Caco-2 (cell line): ENCODE data around the gene IRF4. TPM values are rescaled to one million over a fixed set of nuclear protein-coding genes. Genes with fewer than 3 reads are reported as not detected.
"Not testable (repeated sequence)": the region's sequence is repeated elsewhere in the genome, so short reads cannot be mapped to it uniquely, and the experiment has no call there.

Source experiments
- BruUV-seq: library from RNA; stranded (reverse); fragments of 400-500 nt; replicated peaks from 2 replicates; lab custom pipeline; 2021; lab: Mats Ljungman, UMichigan
- CTCF ChIA-PET: fragments of 300-600 bp; sonication (Branson Sonifier 250); formaldehyde crosslinking; loops from one replicate; lab custom pipeline; 2022; ENCODE audit warnings: antibody characterized with exemption; lab: Charles Lee
- POLR2A ChIA-PET: fragments of 300-600 bp; sonication (Branson Sonifier 250); formaldehyde crosslinking; loops from one replicate; lab custom pipeline; 2022; ENCODE audit warnings: antibody characterized with exemption; lab: Charles Lee
- DNase-seq, 2 experiments: peaks; one replicate each; pipeline versions ENCODE4 v3.0.0 to v3.0.0-alpha.2; 2020 to 2022
- H3K27me3 ChIP-seq: replicated peaks from 2 replicates; pipeline ENCODE4 v1.6.0; 2011; ENCODE audit warnings: low read length; ENCODE audit not compliant: control insufficient read depth, insufficient read depth
- H3K36me3 ChIP-seq: 2 replicates; pipeline ENCODE4 v1.5.1; 2011; ENCODE audit warnings: low read length; ENCODE audit not compliant: control insufficient read depth, insufficient read depth
- H3K4me1 ChIP-seq: fragments of 250-450 bp; sonication (Bioruptor Pico); 2 replicates; pipeline ENCODE4 v1.5.1; 2020; ENCODE audit warnings: mild to moderate bottlenecking
- H3K4me3 ChIP-seq: 2 replicates; pipeline ENCODE4 v1.5.1; 2011; ENCODE audit warnings: low read depth, mild to moderate bottlenecking, control low read depth, low read length
- H3K9me3 ChIP-seq: fragments of 250-450 bp; sonication (Bioruptor Pico); 2 replicates; pipeline ENCODE4 v1.5.1; 2020; ENCODE audit warnings: mild to moderate bottlenecking, moderate library complexity
- H3K27ac Mint-ChIP-seq: one replicate; pipeline ENCODE4 v1.8.0; 2022; ENCODE audit warnings: mixed read lengths; ENCODE audit not compliant: unreplicated experiment
- H3K27me3 Mint-ChIP-seq: one replicate; pipeline ENCODE4 v1.8.0; 2022; ENCODE audit warnings: mixed read lengths; ENCODE audit not compliant: insufficient read depth, unreplicated experiment
- H3K36me3 Mint-ChIP-seq: one replicate; pipeline ENCODE4 v1.8.0; 2022; ENCODE audit warnings: mild to moderate bottlenecking, mixed read lengths; ENCODE audit not compliant: insufficient read depth, unreplicated experiment
- H3K4me1 Mint-ChIP-seq: one replicate; pipeline ENCODE4 v1.8.0; 2022; ENCODE audit warnings: low read depth, mixed read lengths; ENCODE audit not compliant: unreplicated experiment
- H3K4me3 Mint-ChIP-seq: one replicate; pipeline ENCODE4 v1.8.0; 2022; ENCODE audit warnings: mild to moderate bottlenecking, moderate library complexity, mixed read lengths; ENCODE audit not compliant: unreplicated experiment
- H3K9me3 Mint-ChIP-seq: one replicate; pipeline ENCODE4 v1.8.0; 2022; ENCODE audit warnings: mixed read lengths; ENCODE audit not compliant: unreplicated experiment
- CTCF ChIP-seq, 2 experiments: fragments of 200-600 bp in 1 of 2; IDR thresholded peaks; 1 replicate in 1 of 2; 2 replicates in 1 of 2; pipeline versions ENCODE4 v1.5.1 to v1.8.0; 2011 to 2022; ENCODE audit warnings: antibody characterized with exemption in 1 of 2, control low read depth in 1 of 2, inconsistent platforms in 1 of 2, low read depth in 1 of 2, low read length in 1 of 2, mild to moderate bottlenecking in 1 of 2, moderate library complexity in 1 of 2; ENCODE audit not compliant: insufficient read depth in 1 of 2, severe bottlenecking in 1 of 2, unreplicated experiment in 1 of 2
- intact Hi-C: fragments of 100-400 bp; cut with micrococcal nuclease; formaldehyde crosslinking; loops from one replicate; pipeline ENCODE4 v1.10.0; 2022; ENCODE audit not compliant: unreplicated experiment
- total RNA-seq: library from RNA; stranded (reverse); gene quantifications from 2 replicates; pipeline ENCODE4 v1.2.3, GENCODE V29; 2022

Gene IRF4
- total RNA-seq, 1 experiment from 2014 or later, result not detected

DNA sequence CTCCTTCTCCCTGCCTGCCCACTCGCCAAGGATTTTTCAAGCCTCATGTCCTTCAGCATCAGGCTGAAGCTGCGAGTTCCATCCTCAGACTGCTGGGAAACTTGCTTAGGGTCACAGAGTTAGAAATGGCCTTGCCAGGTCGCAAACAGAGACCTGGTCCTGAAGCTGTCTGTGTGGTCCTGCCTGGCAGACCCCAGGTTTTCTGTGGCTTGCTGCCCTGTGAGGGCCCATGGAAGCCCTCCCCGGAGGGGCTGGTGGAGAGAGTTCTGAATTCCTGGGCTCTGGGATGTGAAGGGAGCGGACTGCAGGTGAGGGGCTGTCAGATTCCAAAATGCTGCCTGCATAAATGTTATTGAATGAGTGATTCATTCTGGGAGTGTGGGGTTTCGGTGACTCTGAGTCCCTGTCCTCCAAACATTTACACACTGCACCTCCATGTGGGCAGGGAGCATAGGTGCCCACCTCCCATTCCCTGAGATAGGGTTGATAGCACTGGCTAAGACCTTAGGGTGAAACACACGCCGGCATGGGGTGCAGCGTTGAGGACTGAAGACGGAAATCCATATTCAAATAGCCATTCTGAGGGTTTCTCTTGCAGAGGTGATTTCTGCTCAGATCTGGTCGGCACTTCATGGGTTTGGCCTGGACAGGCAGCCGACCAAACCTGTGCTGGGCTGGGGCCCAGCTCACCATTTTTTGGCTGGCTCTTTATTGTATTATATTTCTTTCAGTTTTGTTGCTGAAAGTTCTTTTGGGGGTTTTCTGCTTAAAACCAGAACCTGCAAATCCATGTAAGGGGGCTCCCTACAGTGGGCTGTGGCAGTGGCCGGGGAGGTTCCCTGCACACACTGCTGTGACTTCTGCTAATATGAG, 21.8 kb upstream of the IRF4 start:
- no peak for TF ChIP-seq CTCF (IDR thresholded peaks at IDR 0.05; ENCODE audit: insufficient read depth in 1 of 2, low read depth in 1 of 2, low read length in 1 of 2, severe bottlenecking in 1 of 2, unreplicated experiment in 1 of 2)
- CTCF ChIA-PET, result no interaction called here
- no peak for DNase-seq

DNA sequence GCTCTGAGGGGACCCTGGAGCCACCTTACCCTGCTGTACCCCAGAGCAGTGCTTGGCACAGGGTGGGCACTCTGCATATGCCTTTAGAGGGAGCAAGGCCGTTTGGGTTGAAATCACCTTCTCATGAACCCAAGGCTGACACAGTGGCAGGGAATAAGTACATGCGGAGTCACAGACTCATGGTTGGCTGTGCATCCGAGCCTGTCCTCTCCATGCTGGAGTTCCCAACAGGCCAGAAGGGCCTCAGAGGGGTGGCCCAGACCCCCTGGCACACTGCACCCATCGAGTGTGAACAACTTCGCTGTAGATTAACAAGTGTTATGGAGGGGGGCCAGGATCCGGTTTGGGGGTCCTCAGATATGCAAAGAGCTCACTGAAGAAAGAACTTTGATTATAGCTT, 21.0 kb upstream of the IRF4 start:
- TF ChIP-seq CTCF (IDR thresholded peaks at IDR 0.05; ENCODE audit: insufficient read depth in 1 of 2, low read depth in 1 of 2, low read length in 1 of 2, severe bottlenecking in 1 of 2, unreplicated experiment in 1 of 2), result no peak

More for the DNA sequence above, 21.8 kb upstream of the IRF4 start:
- BruUV-seq, result no TSS peak
- no peaks in the 10 kb centered on the region; the same call in 1 of the 2 replicates for H3K9me3 ChIP-seq
- Mint-ChIP-seq H3K4me1 (no peaks in the 10 kb centered on the region), H3K27me3 (peaks cover 31% of the 10 kb centered on the region), H3K4me3 (no peak overlapping the region), H3K36me3 (no peaks in the 10 kb centered on the region), H3K9me3 (peaks cover 10% of the 10 kb centered on the region), H3K27ac (no peak overlapping the region)
- intact Hi-C loops, result no loop called here
- H3K4me3 ChIP-seq, result no peak overlapping the region
- no peaks in the 10 kb centered on the region for H3K4me1 ChIP-seq
- no peaks in the 10 kb centered on the region for H3K27me3 ChIP-seq
- POLR2A ChIA-PET, result no interaction called here
- H3K36me3 ChIP-seq, result no peaks in the 10 kb centered on the region

GRCh38 chr6:371851-372250, 19.7 kb upstream of the IRF4 start:
- CTCF ChIA-PET, result interaction anchor here (1.1 kb wide), 1 partner anchor 183 kb away, joined by 4 read pairs; no protein-coding TSS in a partner anchor
- POLR2A ChIA-PET, H3K9me3 ChIP-seq, H3K27ac Mint-ChIP-seq, H3K4me3 ChIP-seq, H3K4me1 Mint-ChIP-seq, intact Hi-C loops, H3K27me3 ChIP-seq, H3K36me3 ChIP-seq, H3K4me1 ChIP-seq, BruUV-seq, DNase-seq, H3K9me3 Mint-ChIP-seq, H3K36me3 Mint-ChIP-seq, H3K4me3 Mint-ChIP-seq: not testable (repeated sequence)
- H3K27me3 Mint-ChIP-seq, result peaks cover 36% of the 10 kb centered on the region

More for the DNA sequence above, 21.0 kb upstream of the IRF4 start:
- H3K9me3 ChIP-seq, result no peaks in the 10 kb centered on the region
- intact Hi-C loops, result no loop called here
- H3K4me1 Mint-ChIP-seq, result no peaks in the 10 kb centered on the region
- H3K27me3 Mint-ChIP-seq, result peaks cover 37% of the 10 kb centered on the region
- peaks cover 5% of the 10 kb centered on the region for H3K9me3 Mint-ChIP-seq
- no peaks in the 10 kb centered on the region for H3K36me3 ChIP-seq
- no peaks in the 10 kb centered on the region for H3K4me1 ChIP-seq
- DNase-seq, result no peak
- no peak overlapping the region for H3K27ac Mint-ChIP-seq
- POLR2A ChIA-PET, result no interaction called here
- no peak overlapping the region for H3K4me3 Mint-ChIP-seq
- CTCF ChIA-PET, result no interaction called here
- no peaks in the 10 kb centered on the region for H3K27me3 ChIP-seq
- H3K4me3 ChIP-seq, result no peak overlapping the region
- BruUV-seq, result no TSS peak
- no peaks in the 10 kb centered on the region for H3K36me3 Mint-ChIP-seq
